Osteocyte (in vitro differentiated cells): ENCODE measurements around the gene RBMX2. TPM values are rescaled to one million over a fixed set of nuclear protein-coding genes. Genes with fewer than 3 reads are reported as not detected.
A peak's percentile ranks its signal among the peaks of the same experiment; 100 is the strongest.

Experiments
- DNase-seq: peaks from one replicate; pipeline ENCODE4 v3.0.0; 2021; ENCODE audit warnings: mixed read lengths; ENCODE audit not compliant: unreplicated experiment; ENCODE audit errors: extremely low spot score
- H3K27ac Mint-ChIP-seq: one replicate; pipeline ENCODE4 v1.8.0; 2021; ENCODE audit warnings: mild to moderate bottlenecking, mixed read lengths; ENCODE audit not compliant: unreplicated experiment
- H3K27me3 Mint-ChIP-seq: one replicate; pipeline ENCODE4 v1.8.0; 2021; ENCODE audit warnings: mixed read lengths; ENCODE audit not compliant: unreplicated experiment
- H3K36me3 Mint-ChIP-seq: one replicate; pipeline ENCODE4 v1.8.0; 2021; ENCODE audit warnings: mixed read lengths; ENCODE audit not compliant: unreplicated experiment
- H3K4me1 Mint-ChIP-seq: one replicate; pipeline ENCODE4 v1.8.0; 2021; ENCODE audit warnings: mixed read lengths; ENCODE audit not compliant: unreplicated experiment
- H3K4me3 Mint-ChIP-seq: one replicate; pipeline ENCODE4 v1.8.0; 2021; ENCODE audit warnings: mild to moderate bottlenecking, moderate library complexity, mixed read lengths; ENCODE audit not compliant: unreplicated experiment
- H3K9me3 Mint-ChIP-seq: one replicate; pipeline ENCODE4 v1.8.0; 2021; ENCODE audit warnings: mixed read lengths; ENCODE audit not compliant: unreplicated experiment
- total RNA-seq: library from RNA; stranded (reverse); gene quantifications from 2 replicates; pipeline ENCODE4 v1.2.1, GENCODE V29; 2021
- TF ChIP-seq, protein P1 (sequence below): fragments of 200-600 bp; sonication (generic); IDR thresholded peaks from 2 replicates; pipeline ENCODE4 v1.5.0; 2021; ENCODE audit warnings: antibody characterized with exemption, mild to moderate bottlenecking, moderate library complexity

Gene RBMX2
- total RNA-seq, 1 donor from 2014 or later = 20.2 TPM

GRCh38 chrX:130386408-130386808, 15.4 kb upstream of the RBMX2 start:
- Mint-ChIP-seq H3K27me3 (peaks cover 5% of the 10 kb centered on the region), H3K36me3 (no peaks in the 10 kb centered on the region), H3K9me3 (no peaks in the 10 kb centered on the region), H3K4me1 (no peaks in the 10 kb centered on the region), H3K27ac (no peak overlapping the region), H3K4me3 (no peak overlapping the region)
- no peak for DNase-seq
- TF ChIP-seq, protein P1, sequence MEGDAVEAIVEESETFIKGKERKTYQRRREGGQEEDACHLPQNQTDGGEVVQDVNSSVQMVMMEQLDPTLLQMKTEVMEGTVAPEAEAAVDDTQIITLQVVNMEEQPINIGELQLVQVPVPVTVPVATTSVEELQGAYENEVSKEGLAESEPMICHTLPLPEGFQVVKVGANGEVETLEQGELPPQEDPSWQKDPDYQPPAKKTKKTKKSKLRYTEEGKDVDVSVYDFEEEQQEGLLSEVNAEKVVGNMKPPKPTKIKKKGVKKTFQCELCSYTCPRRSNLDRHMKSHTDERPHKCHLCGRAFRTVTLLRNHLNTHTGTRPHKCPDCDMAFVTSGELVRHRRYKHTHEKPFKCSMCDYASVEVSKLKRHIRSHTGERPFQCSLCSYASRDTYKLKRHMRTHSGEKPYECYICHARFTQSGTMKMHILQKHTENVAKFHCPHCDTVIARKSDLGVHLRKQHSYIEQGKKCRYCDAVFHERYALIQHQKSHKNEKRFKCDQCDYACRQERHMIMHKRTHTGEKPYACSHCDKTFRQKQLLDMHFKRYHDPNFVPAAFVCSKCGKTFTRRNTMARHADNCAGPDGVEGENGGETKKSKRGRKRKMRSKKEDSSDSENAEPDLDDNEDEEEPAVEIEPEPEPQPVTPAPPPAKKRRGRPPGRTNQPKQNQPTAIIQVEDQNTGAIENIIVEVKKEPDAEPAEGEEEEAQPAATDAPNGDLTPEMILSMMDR = no peak

DNA sequence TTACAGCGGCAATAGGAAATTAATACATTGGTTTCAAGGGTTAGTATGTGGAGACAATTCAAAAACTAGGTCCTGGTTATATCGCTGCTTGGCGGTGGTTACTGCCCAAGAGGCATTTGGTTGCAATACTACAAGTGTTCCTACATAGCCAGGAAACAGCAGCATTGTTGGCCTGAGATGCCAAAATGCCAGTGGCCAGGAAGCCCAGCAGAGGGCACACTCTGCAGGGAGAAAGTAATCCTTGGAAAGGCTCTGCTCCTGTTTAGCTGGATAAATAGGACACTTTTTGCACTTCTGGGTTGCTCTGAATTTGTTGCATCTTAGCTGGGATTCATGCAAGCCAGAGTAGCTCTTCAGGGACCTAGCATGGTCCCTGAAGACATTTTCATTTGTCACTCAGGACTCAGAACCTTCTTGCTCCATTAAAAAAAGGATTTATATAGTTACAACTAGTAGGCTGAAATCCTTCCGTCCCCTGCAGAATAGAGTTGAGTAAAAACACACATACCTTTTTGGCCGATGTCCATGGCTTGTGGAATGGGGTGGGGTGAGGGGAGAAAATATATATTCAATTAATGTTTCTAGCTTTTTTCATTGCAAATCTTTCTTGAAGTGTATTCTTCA, 8.2 kb upstream of the RBMX2 start:
- H3K4me1 Mint-ChIP-seq = no peaks in the 10 kb centered on the region
- peak; percentile 83 for DNase-seq
- no peaks in the 10 kb centered on the region for H3K9me3 Mint-ChIP-seq
- H3K36me3 Mint-ChIP-seq = no peaks in the 10 kb centered on the region
- no peak overlapping the region for H3K27ac Mint-ChIP-seq
- TF ChIP-seq, protein P1 = peak; percentile 76
- H3K27me3 Mint-ChIP-seq = peaks cover 14% of the 10 kb centered on the region
- no peak overlapping the region for H3K4me3 Mint-ChIP-seq

- DNase-seq = peak; percentile 23
- H3K27me3 Mint-ChIP-seq = peaks cover 22% of the 10 kb centered on the region
- TF ChIP-seq, protein P1 = no peak
- H3K4me1 Mint-ChIP-seq = no peaks in the 10 kb centered on the region
- H3K27ac Mint-ChIP-seq = no peak overlapping the region
- H3K36me3 Mint-ChIP-seq = no peaks in the 10 kb centered on the region
- H3K9me3 Mint-ChIP-seq = no peaks in the 10 kb centered on the region
- no peak overlapping the region for H3K4me3 Mint-ChIP-seq
Observed at GRCh38 chrX:130395341-130395740, 6.4 kb upstream of the RBMX2 start.

- TF ChIP-seq, protein P1 = no peak
- H3K27me3 Mint-ChIP-seq = peaks cover 8% of the 10 kb centered on the region
- H3K4me3 Mint-ChIP-seq = peak overlapping the region; percentile 82
- no peak for DNase-seq
- H3K4me1 Mint-ChIP-seq = no peaks in the 10 kb centered on the region
- peaks cover 3% of the 10 kb centered on the region for H3K36me3 Mint-ChIP-seq
- H3K9me3 Mint-ChIP-seq = no peaks in the 10 kb centered on the region
- H3K27ac Mint-ChIP-seq = peak overlapping the region; percentile 61
Observed at GRCh38 chrX:130402208-130402684, 459 bp downstream of the RBMX2 start.

DNA sequence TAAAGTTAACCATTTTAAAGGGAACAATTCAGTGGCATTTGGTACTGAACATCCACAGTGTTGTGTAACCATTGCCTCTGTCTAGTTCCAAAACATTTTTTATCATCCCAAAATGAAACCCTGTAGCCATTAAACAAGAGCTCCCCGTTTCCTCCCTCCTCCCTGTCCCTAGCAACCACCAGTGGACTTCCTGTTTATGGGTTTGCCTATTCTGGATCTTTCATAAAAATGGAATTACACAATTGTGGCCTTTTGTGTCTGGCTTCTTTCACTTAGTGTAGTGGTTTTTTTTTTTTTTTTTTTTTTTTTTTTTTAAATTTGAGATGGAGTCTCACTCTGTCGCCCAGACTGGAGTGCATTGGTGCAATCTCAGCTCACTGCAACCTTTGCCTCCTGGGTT, 11.6 kb downstream of the RBMX2 start:
- no peak overlapping the region for H3K4me3 Mint-ChIP-seq
- TF ChIP-seq, protein P1 = no peak
- H3K27ac Mint-ChIP-seq = no peak overlapping the region

More for the DNA sequence above, 11.6 kb downstream of the RBMX2 start:
- DNase-seq = no peak
- H3K4me1 Mint-ChIP-seq = no peaks in the 10 kb centered on the region
- peaks cover 10% of the 10 kb centered on the region for H3K36me3 Mint-ChIP-seq
- no peaks in the 10 kb centered on the region for H3K27me3 Mint-ChIP-seq
- H3K9me3 Mint-ChIP-seq = no peaks in the 10 kb centered on the region
